Measurements from ENCODE around the gene GPR17.

Gene GPR17

DNA sequence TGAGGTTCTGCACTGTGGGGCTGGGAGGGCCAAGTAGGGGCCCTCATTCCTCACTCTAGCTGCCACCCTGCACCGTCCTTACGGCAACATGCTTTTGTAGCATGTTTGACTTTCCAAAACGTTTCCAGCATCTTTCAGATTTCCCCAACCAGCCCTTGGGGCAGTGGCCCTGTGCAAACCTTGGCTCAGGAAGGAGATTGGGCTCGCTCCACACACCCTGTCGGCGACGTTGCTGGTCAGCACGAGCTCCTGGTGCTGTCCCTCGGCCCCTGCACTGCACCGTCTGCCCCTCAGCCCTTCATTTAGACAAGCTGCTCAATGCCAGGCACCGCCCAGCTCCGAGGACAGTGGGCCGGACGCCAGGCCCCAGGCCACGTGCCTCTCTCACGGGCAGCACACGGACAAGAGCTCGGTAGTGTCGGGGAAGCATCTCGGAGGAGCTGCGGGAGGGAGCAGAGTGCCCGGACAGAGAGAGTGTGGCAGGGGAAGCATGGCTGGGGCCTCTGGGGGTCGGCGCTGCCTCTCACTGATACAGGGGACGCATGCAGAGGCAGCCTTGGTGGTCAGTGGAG is 6.9 kb downstream of the GPR17 start:
- Histone ChIP-seq H3K4me3 (ENCODE audit: extremely low read depth, insufficient read depth, low read length, poor library complexity, severe bottlenecking) (no peak overlapping the region), H3K27ac (ENCODE audit: low read depth, low read length, severe bottlenecking) (no peak overlapping the region), H3K36me3 (ENCODE audit: control insufficient read depth, insufficient read depth, low read length) (no peaks in the 10 kb centered on the region), H3K9me3 (ENCODE audit: control insufficient read depth, low read length) (no peaks in the 10 kb centered on the region), H3K4me1 (ENCODE audit: control insufficient read depth, insufficient read depth, low read length, poor library complexity, severe bottlenecking) (peaks cover 5% of the 10 kb centered on the region)
- 86 to 87% methylated on average over 14 to 25 of the region's 25 CpGs for WGBS, 2 experiments (ENCODE audit: insufficient coverage in 2 of 2)

DNA sequence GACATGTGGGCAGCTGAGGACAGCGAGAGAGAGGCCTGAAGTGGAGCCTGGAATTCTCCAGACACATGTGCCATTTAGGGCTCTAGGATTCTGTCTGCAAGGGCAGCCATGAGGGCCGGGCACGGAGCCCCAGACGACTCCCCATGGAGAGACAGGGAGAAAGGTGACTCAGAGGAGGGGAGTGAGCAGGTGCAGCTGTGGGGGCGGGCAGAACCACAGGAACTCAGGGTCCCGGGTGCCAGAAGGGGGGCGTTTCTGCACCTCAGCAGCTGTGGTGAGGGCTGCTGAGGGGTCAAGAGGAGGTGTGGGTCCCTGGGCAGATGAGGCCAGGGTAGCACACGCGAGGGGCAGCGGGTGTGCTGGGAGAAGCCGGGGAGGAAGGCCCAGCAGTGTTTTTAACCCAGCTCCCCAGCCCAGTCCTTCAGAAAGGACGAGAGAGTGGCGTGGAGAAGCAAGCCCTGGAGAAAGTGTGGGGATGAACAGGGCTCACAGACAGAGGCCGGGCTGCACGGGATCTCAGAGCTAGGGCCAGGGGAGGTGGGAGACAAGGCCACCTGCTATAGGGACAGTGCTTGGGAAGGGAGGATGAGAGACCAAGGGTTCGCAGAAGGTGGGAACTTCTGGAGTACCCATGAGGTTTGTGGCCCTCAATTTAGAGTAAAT is 7.6 kb downstream of the GPR17 start:
- H3K4me3 ChIP-seq (ENCODE audit: extremely low read depth, insufficient read depth, low read length, poor library complexity, severe bottlenecking) = no peak overlapping the region
- no peaks in the 10 kb centered on the region for H3K36me3 ChIP-seq (ENCODE audit: control insufficient read depth, insufficient read depth, low read length)
- 83 to 85% methylated on average over 11 to 12 of the region's 16 CpGs for WGBS, 2 experiments (ENCODE audit: insufficient coverage in 2 of 2)
- H3K9me3 ChIP-seq (ENCODE audit: control insufficient read depth, low read length) = no peaks in the 10 kb centered on the region
- H3K4me1 ChIP-seq (ENCODE audit: control insufficient read depth, insufficient read depth, low read length, poor library complexity, severe bottlenecking) = peaks cover 5% of the 10 kb centered on the region
- no peak overlapping the region for H3K27ac ChIP-seq (ENCODE audit: low read depth, low read length, severe bottlenecking)

DNA sequence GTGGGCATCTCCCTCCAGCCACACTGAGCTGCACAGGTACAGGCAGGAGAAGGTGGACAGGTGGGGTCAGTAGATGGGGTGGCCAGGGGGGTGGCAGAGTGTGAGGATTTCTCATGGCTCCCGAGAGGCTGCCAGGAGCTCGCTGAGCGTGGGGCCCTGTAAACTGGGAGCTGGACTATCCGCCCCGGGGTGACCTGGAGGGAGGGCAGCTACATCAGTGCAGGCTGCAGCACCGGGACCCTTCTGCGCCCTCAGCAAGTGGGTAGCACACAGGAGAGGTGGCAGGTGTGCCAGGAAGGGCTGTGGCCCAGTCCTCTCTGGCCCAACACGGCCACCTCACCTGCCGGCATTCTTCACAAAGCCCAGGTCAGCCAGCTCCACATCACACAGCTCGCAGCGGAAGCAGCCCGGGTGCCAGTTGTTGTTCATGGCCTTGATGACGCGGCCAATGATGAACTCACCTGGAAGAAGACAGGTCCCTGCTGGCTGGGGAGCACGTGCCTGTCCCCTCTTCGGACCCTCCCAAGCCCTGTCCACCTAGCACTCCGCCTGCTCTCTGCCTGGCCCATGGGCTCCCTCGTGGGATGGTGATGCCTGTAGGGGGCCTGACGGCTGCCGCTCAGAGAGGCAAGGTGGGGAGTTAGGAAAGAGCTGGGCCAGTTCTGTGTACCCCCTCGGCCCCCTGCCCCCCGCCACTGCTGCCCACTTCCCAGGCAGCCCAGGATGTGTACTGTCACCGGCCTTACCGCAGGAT is 8.3 kb downstream of the GPR17 start:
- Histone ChIP-seq H3K4me1 (ENCODE audit: control insufficient read depth, insufficient read depth, low read length, poor library complexity, severe bottlenecking) (peaks cover 10% of the 10 kb centered on the region), H3K4me3 (ENCODE audit: extremely low read depth, insufficient read depth, low read length, poor library complexity, severe bottlenecking) (no peak overlapping the region), H3K27ac (ENCODE audit: low read depth, low read length, severe bottlenecking) (no peak overlapping the region), H3K36me3 (ENCODE audit: control insufficient read depth, insufficient read depth, low read length) (no peaks in the 10 kb centered on the region), H3K9me3 (ENCODE audit: control insufficient read depth, low read length) (no peaks in the 10 kb centered on the region)
- WGBS, 2 experiments (ENCODE audit: insufficient coverage in 2 of 2) = 92 to 96% methylated on average over 21 to 23 of the region's 24 CpGs

DNA sequence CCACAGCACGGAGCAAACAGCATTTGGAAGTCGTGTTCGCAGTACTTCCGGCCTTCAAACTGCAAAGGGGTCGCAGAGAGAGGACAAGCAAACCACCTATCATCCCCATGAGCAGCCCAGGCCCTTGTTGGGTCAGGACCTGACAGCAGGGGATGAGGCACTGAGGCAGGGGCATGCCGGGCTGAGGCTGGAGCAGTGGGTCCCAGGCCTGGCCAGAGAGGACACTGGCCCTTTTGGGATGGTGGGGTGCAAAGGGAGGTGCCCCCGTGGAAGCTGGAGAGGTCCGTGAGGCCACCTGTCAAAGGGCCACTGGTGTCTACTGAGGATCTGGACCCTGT is 8.9 kb downstream of the GPR17 start:
- H3K4me1 ChIP-seq (ENCODE audit: control insufficient read depth, insufficient read depth, low read length, poor library complexity, severe bottlenecking) = peaks cover 11% of the 10 kb centered on the region
- WGBS, 2 experiments (ENCODE audit: insufficient coverage in 2 of 2) = 81 to 91% methylated on average over 3 to 8 of the region's 8 CpGs
- H3K9me3 ChIP-seq (ENCODE audit: control insufficient read depth, low read length) = no peaks in the 10 kb centered on the region
- H3K4me3 ChIP-seq (ENCODE audit: extremely low read depth, insufficient read depth, low read length, poor library complexity, severe bottlenecking) = no peak overlapping the region
- H3K27ac ChIP-seq (ENCODE audit: low read depth, low read length, severe bottlenecking) = no peak overlapping the region
- no peaks in the 10 kb centered on the region for H3K36me3 ChIP-seq (ENCODE audit: control insufficient read depth, insufficient read depth, low read length)

DNA sequence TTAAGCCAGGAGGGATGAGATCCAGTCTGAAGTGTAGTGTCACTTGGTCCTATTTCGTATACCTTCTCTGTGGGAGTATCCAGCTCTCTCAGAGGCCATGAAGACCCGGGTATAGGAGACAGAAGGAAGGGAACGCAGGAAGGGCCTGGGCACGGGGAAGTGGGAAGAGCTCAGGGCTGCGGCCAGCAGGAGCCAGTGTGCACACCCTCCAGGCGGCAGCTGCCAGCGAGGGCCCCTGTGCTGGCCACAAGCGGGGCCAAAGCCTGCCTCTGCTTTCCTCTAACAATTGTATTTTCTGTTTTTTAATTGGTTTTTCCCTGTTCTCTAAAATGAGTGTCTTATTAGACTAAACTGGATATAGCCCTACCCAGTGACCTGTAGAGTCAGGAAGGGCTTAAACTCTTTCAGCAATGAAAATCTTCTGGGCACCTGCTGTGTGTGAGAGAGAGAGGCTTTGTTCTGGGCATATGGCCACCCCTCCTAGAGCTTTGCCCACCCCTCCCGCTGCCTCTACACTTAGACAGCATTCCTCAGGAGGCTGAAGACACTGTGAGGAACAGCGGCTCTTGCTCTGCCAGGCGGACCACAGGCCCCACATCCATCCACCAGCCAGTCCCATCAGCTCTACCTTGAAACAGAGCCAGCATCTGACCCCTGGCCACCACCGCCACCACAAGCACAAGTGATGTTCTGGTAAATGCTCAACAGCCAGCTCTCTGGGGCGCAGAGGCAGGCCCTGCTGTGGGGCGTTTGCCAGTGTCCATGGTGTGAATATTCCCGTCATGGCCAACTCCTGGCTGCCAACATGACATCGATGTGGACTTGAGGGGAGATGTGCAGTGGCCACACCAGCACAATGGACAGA is 9.5 kb downstream of the GPR17 start:
- WGBS, 2 experiments (ENCODE audit: insufficient coverage in 2 of 2) = 81 to 85% methylated on average over 13 to 15 of the region's 16 CpGs
- Histone ChIP-seq H3K27ac (ENCODE audit: low read depth, low read length, severe bottlenecking) (no peak overlapping the region), H3K4me3 (ENCODE audit: extremely low read depth, insufficient read depth, low read length, poor library complexity, severe bottlenecking) (no peak overlapping the region), H3K4me1 (ENCODE audit: control insufficient read depth, insufficient read depth, low read length, poor library complexity, severe bottlenecking) (peaks cover 11% of the 10 kb centered on the region), H3K36me3 (ENCODE audit: control insufficient read depth, insufficient read depth, low read length) (peaks cover 5% of the 10 kb centered on the region), H3K9me3 (ENCODE audit: control insufficient read depth, low read length) (no peaks in the 10 kb centered on the region)

DNA sequence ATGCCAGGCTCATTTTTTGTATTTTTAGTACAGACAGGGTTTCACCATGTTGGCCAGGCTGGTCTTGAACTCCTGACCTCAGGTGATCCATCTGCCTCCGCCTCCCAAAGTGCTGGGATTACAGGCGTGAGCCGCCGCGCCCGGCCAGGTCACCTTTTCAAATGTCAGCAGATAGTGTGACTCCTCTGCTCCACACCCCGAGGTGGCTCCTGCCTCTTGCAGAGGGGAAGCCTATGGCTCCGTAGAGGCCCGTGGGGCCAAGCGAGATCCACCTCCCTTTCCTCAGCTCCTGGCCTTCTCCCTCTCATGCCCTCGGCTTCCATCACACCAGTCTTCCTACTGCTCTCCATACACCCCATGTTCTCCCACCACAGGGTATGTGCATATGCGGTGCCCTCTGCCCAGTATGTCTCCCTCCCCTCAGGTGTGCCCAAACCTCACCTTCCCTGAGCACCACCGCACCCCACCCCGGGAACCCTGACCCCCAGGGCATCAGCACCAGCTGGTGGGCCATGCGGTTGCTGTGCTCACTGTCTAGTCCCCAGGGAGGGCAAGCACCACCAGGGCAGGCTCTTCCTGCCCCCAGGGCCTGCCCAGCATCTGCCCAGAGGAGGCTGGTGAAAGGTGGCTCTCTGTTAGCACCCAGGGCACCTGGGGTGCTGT is 10.7 kb downstream of the GPR17 start:
- WGBS, 2 experiments (ENCODE audit: insufficient coverage in 2 of 2) = 86 to 94% methylated on average over 15 of the region's 15 CpGs
- Histone ChIP-seq H3K27ac (ENCODE audit: low read depth, low read length, severe bottlenecking) (no peak overlapping the region), H3K36me3 (ENCODE audit: control insufficient read depth, insufficient read depth, low read length) (peaks cover 5% of the 10 kb centered on the region), H3K4me1 (ENCODE audit: control insufficient read depth, insufficient read depth, low read length, poor library complexity, severe bottlenecking) (peaks cover 13% of the 10 kb centered on the region), H3K4me3 (ENCODE audit: extremely low read depth, insufficient read depth, low read length, poor library complexity, severe bottlenecking) (no peak overlapping the region), H3K9me3 (ENCODE audit: control insufficient read depth, low read length) (no peaks in the 10 kb centered on the region)

DNA sequence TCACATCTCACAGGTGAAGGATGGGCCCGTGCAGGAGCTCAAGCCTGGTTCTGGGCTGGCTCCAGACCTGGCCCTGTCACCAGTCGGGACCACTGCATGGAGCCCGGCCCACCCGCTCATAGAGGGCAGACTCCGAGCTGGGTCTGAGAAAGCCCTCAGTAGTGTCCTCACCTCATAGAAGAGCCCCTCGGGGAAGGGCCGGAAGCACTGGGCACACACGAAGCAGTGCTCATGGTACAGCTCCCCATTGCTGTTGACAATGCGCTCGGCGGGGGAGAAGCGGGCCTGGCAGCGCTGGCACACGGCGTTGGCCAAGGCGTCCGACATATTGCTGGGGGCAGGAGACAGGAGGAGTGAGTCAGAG is 11.3 kb downstream of the GPR17 start:
- Histone ChIP-seq H3K4me1 (ENCODE audit: control insufficient read depth, insufficient read depth, low read length, poor library complexity, severe bottlenecking) (peaks cover 17% of the 10 kb centered on the region), H3K4me3 (ENCODE audit: extremely low read depth, insufficient read depth, low read length, poor library complexity, severe bottlenecking) (no peak overlapping the region), H3K36me3 (ENCODE audit: control insufficient read depth, insufficient read depth, low read length) (peaks cover 5% of the 10 kb centered on the region), H3K27ac (ENCODE audit: low read depth, low read length, severe bottlenecking) (no peak overlapping the region), H3K9me3 (ENCODE audit: control insufficient read depth, low read length) (no peaks in the 10 kb centered on the region)
- 95 to 96% methylated on average over 16 to 17 of the region's 17 CpGs for WGBS, 2 experiments (ENCODE audit: insufficient coverage in 2 of 2)

DNA sequence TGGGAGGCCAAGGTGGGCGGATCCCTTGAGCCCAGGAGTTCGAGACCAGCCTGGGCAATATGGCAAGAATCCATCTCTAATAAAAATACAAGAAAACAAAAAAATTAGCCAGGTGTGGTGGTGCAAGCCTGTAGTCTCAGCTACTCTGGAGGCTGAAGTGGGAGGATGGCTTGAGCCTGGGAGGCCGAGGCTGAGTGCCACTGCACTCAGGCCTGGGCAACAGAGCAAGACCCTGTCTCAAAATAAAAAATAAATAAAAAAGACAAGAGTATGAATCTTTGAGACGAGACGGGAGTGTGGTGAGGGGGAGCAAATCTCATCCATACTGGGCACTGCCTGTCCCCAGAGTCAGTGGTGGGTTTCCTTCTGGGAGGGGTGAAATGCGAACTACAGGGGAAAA is 12.2 kb downstream of the GPR17 start:
- Histone ChIP-seq H3K4me3 (ENCODE audit: extremely low read depth, insufficient read depth, low read length, poor library complexity, severe bottlenecking) (no peak overlapping the region), H3K36me3 (ENCODE audit: control insufficient read depth, insufficient read depth, low read length) (peaks cover 5% of the 10 kb centered on the region), H3K4me1 (ENCODE audit: control insufficient read depth, insufficient read depth, low read length, poor library complexity, severe bottlenecking) (peaks cover 16% of the 10 kb centered on the region), H3K9me3 (ENCODE audit: control insufficient read depth, low read length) (no peaks in the 10 kb centered on the region), H3K27ac (ENCODE audit: low read depth, low read length, severe bottlenecking) (no peak overlapping the region)
- 100% methylated on average over 1 to 3 of the region's 6 CpGs for WGBS, 2 experiments (ENCODE audit: insufficient coverage in 2 of 2)

DNA sequence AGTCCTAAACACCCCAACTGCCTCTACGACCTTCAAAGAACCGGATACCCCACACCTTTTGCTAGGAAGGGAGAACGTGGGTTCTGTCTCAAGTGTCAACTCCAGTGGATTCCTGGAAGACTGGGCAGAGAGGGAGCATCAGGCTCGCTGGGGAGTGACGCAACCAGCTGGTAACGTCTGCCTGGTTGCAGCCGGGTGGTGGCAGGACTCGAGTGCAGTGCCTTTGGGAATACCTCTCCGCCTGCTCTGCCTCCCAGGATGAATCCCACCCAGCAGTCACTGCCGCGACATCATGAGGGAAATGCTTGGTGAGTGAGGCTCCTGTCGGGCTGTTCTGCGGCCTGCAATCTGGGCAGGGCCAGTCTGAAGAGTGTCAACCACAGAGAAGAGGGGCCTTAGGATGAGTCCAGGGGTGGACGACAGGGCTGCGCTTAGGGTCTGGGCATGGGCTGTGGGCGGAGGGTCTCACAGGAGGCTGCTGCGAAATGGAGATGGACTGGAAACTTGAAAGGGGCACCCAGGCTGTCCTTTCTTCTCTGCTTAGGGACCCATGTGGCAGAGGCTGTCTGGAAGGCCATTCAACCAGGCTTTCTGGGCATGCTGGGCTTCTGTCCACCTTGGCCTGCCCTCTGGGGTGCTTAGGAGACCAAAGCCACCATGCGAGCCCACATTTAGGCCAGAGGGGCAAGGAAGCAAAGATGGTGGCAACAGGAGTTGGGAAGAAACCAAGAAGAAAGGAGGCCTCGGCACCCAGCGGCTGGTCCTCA is 12.9 kb downstream of the GPR17 start:
- no peak overlapping the region for H3K27ac ChIP-seq (ENCODE audit: low read depth, low read length, severe bottlenecking)

More for the DNA sequence above, 12.9 kb downstream of the GPR17 start:
- peaks cover 20% of the 10 kb centered on the region for H3K4me1 ChIP-seq (ENCODE audit: control insufficient read depth, insufficient read depth, low read length, poor library complexity, severe bottlenecking)
- WGBS, 2 experiments (ENCODE audit: insufficient coverage in 2 of 2) = 91 to 95% methylated on average over 18 to 20 of the region's 20 CpGs
- peaks cover 5% of the 10 kb centered on the region for H3K36me3 ChIP-seq (ENCODE audit: control insufficient read depth, insufficient read depth, low read length)
- no peaks in the 10 kb centered on the region for H3K9me3 ChIP-seq (ENCODE audit: control insufficient read depth, low read length)
- H3K4me3 ChIP-seq (ENCODE audit: extremely low read depth, insufficient read depth, low read length, poor library complexity, severe bottlenecking) = no peak overlapping the region

Data from mesodermal cell (in vitro differentiated cells).